Kasumi-1 (cell line): Measurements from ENCODE around the gene SPINK6.

Experiments used
- DNase-seq, 2 experiments: peaks; one replicate each; lab custom pipeline; 2025; lab: John Stamatoyannopoulos, UW

Gene SPINK6, protein sequence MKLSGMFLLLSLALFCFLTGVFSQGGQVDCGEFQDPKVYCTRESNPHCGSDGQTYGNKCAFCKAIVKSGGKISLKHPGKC

DNA sequence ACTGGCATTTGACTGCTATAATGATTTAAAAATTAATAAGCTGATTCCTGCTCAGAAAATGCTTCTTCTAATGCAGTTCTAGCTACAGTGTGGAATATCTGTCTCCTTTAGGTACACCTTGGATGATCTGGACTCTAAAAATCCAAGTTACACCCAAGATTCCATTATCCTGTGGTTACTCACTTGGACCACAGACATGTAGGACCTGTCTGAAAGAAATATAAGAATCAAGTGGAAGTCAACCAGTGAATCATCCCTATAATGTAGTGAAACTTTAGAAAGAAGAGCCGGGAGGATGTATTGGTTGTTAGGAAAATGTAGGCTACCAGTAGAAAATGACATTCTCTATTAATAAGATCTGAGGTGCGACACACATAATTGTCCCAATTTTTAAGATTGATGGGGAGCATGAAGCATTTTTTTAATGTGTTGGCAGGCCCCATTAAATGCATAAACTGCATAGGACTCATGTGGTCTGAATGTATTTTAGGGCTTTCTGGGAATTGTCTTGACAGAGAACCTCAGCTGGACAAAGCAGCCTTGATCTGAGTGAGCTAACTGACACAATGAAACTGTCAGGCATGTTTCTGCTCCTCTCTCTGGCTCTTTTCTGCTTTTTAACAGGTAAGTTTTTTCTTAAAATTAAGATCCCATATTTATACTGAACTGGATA is at the start of gene SPINK6:
Gene SPINK6, plus strand, starts transcription at position 512 of the 673 bp plus-strand sequence. Its CDS starts 55 bp downstream, at position 567.
- no peak for DNase-seq

DNA sequence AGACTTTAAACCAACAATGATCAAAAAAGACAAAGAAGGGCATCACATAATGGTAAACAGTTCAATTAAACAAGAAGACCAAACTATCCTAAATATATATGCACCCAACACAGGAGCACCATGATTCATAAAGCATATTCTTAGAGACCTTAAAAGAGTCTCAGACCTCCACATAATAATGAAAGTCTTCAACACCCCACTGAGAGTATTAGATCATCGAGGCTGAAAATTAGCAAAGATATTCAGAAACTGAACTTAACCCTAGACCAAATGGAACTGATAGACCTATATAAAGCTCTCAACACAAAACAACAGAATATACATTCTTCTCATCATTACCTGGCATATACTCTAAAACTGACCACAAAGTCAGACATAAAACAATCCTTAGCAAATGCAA is 46.2 kb upstream of the SPINK6 start:
- DNase-seq: no peak

DNA sequence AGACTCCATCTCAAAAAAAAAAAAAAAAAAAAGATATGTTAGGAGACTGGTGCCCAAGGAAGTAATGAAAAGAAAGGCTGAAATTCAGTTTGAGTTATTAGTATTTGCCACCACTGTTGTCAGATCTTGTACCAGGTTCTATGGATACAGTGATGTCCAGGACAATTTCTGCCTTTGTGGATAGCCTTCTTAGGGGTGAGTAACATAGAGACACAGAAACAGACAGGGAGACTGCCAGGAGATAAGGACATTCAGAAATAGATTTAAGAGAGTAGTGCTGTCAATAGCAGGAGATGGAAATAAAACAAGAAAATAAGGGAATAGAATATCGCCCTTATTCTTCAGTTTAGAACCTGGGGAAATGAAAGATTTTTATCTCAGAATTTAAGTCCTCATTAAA is 40.8 kb upstream of the SPINK6 start:
- no peak for DNase-seq

DNA sequence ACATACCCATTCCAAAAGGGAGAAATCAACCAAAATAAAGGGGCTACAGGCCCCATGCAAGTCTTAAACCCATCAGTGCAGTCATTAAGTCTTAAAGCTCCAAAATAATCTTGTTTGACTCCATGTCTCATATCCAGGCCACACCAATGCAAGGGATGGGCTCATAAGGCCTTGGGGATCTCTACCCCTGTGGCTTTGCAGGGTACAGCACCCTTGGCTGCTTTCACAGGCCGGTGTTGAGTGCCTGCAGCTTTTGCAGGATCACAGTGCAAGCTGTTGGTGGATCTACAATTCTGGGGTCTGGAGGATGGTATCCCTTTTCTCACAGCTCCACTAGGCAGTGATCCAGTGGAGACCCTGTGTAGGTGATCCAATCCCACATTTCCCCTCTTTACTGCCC is 39.5 kb upstream of the SPINK6 start:
- DNase-seq: no peak

DNA sequence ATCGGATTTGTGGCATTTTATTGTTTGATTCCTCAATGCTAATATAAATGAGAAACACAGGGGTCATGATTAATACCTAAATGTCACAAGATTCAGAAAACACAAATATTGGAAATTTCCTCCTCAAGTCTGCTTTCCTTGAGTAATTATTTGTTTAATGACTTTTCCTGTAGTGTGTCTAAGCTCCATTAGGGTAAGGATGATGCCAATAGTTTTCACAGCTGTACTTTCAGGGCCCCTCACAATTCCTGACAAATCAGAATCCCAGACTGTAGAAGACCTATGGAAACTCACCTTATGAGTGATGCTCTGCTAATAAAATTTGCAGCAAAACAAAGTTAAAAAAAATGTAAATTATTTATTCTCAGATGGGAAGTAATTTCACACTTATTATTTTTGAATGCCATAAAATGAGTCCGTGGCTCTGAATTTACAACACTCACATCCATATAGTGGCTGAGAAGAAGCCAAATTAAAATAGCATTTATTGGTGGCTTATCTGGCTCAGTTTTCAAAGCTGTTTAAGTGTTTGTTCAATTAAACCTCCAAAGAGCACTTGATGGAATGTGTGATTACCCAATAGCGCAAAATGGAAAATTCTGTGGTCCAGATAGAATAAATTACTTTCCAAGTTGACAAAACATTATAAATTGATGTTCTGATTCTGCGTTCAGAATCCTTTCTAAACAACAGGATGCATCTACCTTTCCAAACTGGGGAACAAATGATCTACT is 36.1 kb upstream of the SPINK6 start:
- no peak for DNase-seq

DNA sequence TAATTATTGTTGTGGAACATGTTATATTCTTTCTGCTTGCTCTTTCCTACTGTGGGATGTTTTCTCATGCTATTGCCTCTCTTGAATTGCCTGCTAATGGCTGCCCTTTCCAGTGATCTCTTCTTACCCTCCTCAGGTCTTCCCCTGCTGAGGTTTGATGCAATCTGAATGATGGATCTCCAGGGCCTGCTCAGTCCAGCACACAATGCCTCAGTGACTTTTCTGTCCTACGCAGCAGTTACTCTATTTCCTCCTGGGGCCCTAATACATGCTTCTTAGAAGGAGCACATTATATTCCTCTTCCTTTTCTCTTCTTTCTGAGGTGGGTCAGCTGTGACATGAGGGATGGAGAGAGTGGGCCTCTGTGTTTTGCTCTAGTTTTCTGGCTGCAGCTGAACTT is 34.6 kb upstream of the SPINK6 start, which contains the start of gene SPINK14:
Gene SPINK14, plus strand, starts transcription at position 301 of the 400 bp plus-strand sequence. CDS start 1,187 bp downstream, outside the sequence.
- no peak for DNase-seq

DNA sequence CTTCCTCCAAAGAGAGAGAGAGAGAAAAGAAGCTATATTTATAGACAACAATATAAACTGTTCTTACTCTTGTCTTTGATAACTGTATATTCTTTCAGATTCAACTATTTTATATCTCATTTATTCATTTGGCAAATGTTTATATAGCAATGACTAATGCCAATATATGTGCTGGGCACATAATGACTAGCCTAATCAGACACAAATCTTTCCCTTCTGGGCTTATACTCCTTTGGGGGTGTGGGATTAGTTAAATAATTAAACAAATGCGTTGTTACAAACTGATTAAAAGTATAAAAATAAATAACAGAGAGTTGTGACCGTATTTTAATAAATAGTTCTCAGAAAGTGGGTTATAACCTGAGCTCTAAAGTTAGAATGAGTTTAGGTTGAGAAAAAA is 30.5 kb upstream of the SPINK6 start:
- no peak for DNase-seq

DNA sequence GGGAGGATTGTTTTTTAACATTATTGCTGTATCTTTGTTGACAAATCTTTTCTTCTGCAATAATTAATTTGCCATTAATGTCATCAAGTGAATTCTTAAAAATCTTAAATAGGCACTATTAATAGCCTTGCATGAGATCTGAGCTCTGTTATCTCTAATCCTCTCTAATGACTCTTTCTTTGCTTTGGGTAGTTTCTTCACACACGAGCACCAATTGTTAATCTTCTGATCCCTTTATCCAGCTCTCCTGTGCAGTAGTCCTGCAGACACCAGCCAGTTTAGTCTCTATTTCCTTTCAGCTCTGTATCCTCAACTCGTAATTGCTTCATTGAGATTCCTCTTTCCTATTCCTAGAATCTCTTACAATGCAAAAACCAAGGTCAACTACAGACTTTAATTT is 26.4 kb upstream of the SPINK6 start:
- no peak for DNase-seq

DNA sequence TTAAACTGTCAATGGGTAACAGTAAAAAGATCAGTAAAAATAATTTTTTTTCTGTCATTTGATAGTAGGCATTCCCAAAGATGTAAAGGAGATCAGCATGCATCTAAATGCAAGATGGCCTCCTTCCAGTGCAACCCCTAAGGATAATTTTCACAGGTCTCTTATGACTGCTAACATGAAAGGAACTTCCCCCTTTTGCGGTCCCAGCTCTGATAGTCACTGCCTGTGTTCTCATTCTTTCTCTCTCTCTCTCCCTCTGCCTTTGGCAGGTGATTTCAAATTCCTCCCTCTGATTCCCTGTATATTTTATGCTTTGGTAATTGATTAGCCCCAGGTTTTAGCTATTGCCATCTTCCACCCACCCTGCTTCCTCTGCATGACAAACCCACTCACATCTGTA is 25.6 kb upstream of the SPINK6 start:
- DNase-seq: peak; percentile 14 to 31

DNA sequence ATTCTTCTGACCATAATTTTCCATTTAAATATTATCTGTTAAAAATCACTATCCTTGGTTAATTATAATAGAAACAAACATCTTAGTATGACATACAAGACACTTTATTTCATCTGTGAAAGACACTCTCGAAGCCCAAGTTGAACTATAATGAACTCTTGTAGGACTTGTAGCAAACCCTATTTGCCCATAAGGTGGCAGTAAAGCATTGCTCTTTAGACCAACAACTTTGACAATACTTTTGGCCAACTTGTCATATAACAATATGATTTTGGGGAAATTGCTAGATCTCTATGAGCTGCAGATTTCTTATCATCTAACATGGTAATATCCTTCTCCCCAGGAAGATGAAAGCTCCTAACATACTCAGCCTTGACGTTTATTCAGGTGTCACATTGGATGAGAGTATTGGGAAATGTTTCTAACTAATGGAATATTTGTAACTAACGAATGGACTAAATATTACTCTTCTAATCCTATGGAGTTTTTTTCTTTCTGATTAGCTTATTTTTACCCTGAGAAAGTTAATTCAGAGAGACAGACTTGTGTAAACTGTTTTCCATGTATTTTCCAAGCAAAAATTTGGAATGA is 23.5 kb upstream of the SPINK6 start:
- DNase-seq: peak; percentile 72 to 75

DNA sequence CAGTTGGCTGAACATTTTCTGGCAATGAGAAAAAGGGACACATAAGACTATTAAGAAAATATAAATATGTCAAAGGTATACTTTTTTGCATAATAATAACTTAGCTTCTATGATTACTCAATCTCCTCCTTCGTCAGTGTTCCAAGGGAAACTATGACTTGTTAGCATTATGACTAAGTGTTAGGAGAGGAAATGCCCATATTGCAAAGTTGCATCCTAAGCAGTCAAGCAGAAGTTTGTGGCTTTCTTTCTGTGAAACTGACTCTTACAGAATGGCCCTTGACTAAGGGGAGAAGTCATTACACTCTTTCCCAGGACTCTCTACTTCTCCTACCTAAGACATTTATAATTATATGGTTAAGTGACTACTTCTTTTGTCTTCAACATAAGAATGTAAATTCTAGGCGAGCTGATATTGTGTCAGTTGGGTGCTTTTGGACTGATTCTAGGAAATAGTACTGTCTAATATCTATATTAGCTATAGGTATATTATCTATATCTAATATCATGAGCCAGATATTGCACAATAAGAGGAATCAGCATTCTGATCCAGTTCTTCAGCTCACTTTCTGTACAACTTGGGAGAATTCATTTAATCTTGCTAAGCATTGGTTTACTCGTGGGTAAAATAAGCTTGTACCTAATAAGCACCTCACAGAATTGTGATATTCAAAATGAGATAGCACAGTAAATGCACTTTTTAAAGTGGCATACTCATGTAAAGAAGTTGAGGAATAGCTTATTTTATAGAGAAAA is 16.4 kb upstream of the SPINK6 start:
- peak; percentile 21 to 32 for DNase-seq

DNA sequence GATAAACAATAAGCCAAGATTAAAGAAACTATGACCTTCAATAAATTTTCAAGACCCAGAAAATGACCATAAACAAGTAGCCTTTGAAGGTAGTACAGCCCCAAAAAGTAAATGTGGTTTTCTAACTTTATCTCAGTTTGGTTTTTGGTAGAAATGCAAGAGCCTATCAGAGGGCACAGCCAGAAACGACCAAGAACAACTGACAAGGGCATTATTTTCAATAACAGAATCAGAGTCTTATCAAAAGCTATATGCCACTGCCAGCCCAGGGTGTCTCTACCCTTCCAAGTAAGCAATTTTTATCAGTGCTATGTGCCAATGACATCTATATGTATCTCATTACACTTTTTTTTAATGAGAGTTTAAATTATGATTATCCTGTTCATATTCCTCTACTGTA is 11.8 kb upstream of the SPINK6 start:
- DNase-seq: no peak

DNA sequence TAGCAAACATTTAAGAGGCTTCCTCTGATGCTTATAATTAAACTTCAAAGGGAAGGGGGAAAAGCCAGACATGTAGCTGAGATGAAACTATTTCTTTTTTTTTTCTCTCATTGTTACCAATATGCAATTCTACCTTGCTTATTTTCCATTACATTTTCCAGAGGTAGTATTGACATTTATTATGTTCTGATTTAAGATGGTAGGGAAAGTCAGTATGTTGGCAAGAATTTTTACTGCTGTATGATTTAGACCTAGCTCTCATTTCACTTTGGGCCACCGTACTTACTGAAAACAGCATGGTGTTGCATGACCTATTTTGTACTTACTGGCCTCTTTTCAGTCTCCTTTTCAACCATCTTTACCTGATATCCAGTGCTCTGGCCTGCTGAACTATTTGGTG is 9.6 kb upstream of the SPINK6 start:
- DNase-seq: no peak

DNA sequence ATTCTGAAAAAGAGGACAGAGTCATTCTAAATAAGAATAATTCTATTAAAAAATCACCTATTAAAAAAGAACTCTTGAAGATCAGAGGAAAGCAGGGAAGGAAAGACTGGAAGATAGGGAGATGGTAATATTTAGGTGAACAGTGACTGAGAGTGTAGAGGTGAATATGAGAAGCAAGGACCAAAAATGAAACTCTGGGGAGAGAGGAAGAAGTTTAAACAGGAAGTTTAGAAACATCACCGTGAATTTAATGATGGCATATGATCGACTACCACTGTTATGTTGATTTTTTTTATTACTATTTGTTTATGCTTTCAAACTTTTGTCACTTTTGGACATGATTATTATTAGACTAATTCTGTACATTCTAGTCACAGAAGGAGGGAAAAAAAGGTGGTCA is 1.7 kb upstream of the SPINK6 start:
- no peak for DNase-seq

DNA sequence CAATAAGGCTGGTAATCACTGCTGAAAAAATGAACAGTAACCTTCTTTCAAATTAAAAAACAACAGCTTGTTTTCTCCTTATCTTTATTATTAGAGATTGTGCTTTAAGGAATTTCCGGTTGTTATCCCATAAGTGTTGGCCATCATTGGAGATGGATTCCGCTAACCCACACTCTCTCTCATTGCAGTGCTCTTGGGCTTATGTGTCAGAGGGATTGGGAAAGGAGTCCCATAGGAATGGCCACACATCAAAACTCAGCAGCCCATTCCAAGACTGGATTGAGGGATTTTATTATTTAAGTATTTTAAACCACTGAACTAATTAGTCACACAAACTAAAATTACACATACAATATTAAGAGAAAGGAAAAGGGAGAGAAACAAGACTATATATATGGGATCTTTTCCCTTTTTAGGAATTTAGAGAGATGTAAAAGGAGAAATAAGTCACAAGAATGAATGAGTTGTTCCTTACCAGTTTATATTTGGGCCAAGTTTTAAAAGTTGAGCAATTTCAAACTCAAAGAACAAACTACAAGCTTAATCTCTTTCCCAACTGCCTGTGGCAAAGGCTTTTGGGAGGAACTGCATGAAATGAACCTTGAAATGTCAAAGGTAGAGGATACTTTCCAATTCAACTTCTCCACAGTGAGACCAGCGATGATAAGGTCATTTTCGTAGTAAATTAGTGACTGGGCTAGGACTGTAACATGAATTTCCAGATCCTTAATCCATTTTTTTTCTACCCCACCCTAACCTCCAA is 2.4 kb downstream of the SPINK6 start:
- no peak for DNase-seq

DNA sequence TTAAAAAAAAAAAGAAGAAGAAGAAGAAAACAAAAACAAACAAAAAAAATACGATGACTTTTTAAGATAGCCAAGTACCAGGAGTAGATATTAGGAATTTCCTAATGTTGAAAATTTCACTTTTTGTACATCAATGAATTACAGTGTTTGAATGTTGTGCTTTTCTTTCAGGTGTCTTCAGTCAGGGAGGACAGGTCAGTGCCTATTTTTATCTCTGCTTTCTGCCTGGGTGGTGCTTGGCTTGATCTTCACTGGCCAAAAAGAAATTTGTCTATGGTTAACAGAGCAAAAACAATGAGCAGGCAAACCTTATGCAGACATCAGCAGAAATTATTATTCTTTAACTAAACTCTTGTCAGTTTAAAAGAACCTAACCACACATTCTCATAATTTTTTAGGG is 3.0 kb downstream of the SPINK6 start:
- DNase-seq: no peak

DNA sequence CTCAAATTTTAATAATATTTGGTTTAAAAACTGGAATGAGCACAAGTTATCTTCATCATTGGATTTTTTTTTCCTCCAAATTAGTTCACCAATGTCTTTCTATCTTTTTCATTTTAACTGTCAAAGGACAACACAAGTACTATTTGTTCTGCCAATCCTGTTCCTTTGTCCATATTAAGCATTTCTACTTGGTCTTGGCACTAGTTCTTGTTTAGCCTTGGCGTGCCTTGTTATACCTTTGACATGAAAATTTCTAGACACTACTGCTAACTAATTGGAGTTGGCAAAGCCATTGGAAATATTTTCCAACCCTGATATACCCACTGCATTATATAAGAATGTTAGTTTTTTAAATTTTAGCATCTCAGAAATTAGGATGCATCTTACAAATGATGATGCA is 3.8 kb downstream of the SPINK6 start:
- DNase-seq: no peak

DNA sequence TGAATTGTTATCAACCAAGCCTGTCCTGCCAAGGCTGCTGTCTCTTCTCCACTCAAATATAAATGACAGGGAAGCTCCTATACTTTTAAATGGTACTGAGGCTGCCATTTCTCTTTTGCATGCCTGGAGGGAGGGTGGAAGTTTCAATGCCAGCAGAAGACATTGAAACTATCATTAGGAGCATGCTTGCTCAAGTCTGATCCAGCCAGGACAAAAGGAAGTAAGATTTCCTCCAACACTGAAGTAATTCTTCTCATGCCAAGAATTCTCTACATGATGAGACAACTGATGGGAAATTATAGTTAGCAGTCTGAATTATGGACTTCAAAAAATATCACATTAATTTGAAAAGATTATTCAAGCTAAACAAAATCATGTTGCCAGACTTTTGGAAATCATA is 5.4 kb downstream of the SPINK6 start:
- no peak for DNase-seq

DNA sequence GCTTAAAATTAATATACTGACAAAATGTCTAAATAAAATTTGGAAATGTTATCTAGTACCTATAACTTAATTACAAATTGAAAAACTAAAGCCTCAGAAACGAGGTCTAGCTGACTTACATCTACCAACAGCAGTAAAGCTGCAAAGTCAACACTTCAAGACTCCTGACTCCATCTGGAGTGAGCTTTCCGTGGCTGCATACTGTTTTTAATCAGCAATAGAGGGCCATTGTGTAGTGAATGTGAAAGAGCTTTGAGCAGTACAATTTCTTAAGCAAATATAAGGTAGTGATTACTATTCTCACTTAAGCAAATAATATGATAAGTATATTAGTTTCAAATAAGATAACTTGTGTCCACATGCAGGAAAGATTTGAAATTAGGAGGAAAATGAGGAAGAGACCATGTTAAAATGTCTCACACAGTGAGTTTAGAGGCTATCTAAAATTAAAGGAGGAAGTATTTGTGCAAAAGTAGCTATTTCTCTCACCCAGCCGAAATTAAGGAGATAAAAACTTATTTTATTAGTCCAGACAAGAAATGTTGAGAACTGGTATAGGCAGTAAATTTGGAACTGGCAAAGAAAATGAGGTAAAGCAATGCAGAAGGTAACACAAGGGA is 6.4 kb downstream of the SPINK6 start:
- no peak for DNase-seq

DNA sequence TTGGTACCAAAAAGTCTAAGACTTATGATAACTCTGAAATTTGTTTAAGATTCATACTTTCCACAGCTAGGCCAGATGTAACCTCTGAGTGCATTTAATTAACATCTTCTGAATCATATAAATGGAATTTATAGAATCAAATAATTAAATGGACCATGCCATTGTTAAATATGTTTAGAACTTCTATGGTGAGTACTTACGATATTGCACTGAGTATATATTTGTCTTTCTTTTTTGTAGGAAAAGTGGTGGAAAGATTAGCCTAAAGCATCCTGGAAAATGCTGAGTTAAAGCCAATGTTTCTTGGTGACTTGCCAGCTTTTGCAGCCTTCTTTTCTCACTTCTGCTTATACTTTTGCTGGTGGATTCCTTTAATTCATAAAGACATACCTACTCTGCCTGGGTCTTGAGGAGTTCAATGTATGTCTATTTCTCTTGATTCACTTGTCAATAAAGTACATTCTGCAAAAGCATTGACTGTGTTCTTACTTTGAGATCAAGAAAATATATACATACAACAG is 11.9 kb downstream of the SPINK6 start:
- DNase-seq: no peak

DNA sequence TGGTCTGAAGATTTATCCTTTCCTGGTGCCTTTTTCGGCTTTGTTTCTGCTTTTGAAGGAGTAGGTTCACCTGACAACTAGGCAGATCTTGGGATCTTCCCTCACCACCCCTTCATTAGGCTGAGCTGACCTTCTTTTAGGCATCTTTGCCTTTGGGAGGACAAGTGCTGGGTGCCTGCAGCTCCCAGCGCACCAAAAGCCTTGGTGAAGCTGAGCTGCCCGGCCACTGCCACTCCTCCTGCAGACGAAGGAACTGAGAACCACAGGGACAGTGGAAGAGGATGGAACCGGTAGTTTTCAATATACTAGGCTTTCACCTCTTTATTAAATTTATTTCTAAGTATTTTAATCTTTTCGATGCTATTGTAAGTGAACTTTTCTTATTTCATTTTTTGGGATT is 18.7 kb downstream of the SPINK6 start:
- no peak for DNase-seq
